Suppressor macrophage treated with lipopolysaccharide for 1 hour (primary cell): ENCODE results near the gene SLC9A9.

ENCODE experiments used
- DNase-seq, 3 donors: peaks; one replicate each; pipeline ENCODE4 v3.0.0-alpha.2; 2020 to 2022

SLC9A9 gene

DNA sequence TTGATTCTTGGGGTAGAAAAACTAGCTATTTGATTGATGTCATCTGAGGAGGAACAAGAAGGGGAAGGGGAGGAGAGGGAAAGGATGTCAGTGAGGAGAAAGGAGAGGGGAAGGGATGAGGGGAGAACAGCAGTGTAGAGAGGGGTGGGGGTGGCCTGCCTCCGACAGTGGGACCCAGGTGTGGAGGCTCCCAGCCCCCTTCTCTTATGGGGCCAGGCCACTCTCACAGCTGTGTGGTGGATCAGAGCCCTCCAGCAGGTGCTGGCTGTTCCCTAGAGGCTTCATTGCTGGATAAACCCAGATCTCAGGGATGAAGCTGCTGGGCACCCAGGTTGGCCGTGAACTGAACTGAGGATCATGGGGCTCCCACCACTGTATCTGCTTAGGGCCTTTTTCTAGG, 464.2 kb downstream of the SLC9A9 start:
- DNase-seq, result no peak

DNA sequence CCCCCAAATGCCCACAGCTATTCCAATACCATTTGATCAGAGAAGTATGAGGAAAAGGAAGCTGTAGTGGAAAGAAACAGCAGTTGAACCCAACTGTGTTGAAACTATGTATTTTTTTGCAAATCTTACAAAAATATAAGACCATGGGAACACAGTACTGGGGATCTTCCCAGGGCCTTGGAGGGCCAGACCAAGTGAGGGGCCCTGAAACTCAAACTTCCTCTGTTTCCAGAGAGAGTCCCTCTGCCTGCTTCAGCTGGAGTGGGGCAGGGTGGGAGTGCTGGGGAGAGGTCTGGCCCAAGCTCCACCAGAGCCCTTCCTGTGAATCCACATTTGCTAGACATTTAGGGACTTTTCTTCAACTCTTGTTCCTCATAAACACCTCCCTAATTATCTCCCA, 464.8 kb downstream of the SLC9A9 start:
- DNase-seq, result peak; percentile 51 to 73 (median 60)

DNA sequence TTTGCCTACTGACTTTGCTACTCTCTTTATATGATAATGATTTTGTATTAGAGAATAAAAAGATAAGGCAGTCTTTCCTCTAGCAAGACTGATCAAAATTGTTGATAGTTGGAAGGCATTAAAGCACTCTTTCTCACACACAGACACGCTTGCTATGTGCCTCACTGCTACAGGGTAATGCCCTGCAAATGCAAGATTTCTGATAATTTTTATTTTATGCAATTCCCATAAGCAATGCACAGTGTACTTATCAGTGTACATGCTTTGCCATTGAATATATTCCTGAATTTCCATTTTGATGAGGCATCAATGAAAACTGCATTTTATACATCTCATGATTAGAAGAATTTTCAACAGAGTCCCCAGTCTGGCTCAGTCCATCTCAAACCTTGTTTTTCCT, 465.5 kb downstream of the SLC9A9 start:
- DNase-seq, result no peak

DNA sequence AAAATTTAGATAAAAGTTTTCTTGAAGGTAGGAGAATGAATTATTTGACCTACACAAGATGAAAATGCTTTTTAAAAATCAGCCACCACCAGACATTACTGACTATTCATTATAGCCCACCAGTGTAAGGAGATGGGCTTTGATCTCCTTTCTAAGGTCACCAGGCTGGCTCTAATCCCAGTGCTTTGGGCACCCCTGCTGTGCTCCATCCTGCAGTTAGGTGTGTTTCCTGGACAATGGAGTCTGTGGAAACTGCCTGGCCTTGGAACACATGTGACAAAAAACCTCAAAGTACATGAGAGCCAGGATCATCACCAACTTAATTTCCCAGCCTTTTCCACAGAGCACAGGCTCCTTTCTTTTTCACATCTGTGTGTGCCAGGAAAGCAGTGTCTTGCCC, 467.8 kb downstream of the SLC9A9 start:
- DNase-seq, result no peak

DNA sequence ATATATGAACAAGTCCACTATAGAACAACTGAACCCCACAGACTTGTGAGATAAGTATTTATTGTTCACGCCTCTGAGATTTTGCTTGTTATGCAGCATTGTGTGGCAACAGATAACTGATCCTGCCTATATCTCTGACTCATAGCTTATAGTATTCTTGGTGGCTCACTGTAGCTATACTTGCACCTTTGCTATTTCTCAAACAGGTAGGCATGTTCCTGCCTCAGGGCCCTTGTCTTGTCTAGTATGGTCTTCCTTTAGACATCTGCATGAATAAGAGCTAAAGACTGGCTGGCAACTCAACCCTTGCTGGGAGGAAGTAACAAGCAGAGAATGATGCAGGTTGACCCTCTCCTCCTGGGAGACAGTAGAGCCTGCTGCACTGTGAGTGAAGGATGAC, 472.6 kb downstream of the SLC9A9 start:
- DNase-seq, result no peak

DNA sequence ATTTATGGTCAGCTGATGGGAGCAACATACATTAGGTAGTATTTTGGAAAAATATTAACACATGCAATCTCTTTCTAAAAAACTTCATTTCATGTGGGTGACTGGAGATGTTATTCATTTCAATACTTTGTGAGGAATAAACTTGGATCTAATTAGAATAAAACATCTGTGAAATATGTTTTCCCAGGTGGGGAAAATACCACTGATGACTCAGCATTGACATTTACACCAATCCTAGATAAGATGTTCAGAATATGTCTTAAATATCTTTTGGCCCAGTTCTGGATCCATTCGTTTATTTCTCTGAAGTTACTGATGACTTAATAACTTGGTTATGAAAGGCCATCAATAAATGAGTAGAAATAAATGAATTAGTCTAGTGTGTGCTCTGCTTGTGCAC, 481.1 kb downstream of the SLC9A9 start:
- DNase-seq, result no peak

DNA sequence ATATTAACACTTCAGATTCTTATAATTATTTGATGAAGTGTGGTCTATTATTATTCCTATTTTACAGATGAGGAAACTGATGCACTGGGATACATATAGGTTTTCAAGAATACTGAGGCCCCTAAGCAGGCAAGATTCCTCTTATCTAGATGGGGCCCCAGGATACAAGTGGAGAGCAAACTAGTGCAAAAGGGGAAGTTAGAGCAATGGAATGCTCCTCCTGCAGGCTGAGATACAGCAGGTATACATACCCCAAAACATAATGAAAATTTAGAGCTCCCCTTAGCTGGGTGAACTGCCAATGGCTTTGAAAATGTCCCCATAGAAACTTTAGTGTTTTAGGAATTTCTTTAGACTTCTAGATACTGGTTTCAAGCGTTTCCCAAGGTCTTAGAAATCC, 481.6 kb downstream of the SLC9A9 start:
- DNase-seq, result no peak

DNA sequence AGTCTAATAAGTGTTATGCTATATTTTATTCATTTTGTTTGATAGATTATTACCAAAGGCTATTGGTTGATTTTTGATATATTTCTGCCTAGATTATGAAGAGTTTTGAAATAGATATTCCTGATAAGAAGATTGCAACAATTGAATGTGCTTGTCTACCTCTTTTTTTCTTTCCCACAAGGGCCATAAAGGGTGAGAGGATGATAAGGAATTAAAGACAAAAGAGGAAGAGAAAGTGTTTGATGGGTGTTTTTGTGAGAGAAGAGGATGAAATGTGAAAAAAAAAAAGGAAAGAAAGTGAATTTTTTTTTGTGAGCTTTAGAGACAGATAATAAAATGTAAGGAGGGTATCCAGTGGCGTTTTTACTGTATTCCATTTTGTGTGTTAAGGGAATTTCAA, 484.3 kb downstream of the SLC9A9 start:
- DNase-seq, result no peak

DNA sequence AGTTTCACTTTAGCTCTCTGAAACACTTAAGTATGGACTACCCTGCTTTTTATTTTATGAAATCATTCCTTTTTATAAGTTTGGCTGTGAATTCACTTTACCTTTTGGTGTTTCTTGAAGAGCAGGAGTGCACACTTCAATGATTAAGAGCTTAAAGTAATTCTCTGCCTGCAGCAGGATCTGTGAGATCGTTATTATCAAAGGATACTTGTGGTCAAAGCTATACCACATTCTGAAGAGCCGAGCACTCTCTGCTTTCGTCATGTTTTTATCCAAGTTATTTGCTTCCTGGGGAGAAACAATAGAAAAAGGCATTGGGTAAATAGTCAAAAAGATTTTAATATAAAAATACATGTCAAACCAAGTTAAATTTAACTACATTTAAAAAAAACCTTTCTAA, 485.0 kb downstream of the SLC9A9 start:
- DNase-seq, result no peak

DNA sequence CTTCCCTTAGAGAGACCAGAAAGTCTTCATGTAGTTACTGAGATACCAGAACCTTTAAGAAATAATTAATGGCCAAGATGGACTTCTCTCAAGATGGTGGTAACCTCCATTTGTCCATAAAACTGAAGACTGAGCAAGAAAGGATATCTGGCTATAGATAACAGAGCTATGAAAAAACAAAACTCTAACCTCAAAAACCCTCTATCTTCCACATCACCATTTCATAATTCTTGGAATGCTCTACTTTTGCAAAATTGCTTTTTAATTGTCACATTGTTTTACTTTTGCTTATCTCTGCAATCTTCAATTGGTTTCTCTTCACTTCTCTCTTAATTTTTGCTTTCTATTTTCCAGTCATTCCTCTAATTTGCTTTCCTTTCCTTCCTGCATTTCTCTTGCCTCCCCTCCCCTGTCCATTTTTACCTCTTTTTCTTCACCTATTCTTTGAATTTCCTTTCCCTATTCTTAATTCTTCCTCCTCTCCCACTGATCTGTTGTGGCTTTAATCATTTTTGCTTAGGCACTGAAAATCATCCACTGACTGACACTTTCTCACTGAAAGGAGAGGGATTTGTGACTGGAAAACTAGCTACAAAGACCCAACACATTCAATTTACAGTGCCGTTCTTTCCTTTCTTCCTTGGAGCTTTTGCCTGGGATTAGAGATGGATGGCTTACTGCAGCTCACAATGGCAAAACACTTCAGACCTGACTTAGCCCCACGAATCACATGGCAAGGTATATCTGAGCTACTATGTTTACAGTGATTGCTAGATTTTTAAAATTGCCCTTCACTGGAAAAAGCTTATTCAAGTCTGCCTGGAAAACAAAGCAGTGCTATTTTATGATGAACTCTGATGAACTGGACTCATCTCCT, 485.9 kb downstream of the SLC9A9 start:
- DNase-seq, result no peak

DNA sequence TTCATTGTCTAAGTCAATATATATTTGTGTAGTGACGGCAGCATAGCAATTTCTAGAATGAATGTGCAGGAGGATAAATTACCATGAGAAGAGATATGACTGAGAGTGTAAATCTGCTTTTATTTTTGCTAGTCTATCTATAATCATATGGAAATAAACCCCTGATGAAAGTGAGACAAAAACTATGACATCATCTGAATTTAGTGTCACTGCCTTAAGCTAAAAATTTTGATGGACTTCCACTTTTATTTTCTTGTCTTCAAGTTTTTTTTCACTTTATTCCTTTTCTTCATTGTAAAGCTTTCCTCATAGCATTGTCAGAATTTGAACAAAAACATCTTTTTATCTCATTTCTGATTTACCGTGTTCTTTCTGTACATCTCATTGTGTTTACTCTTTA, 486.7 kb downstream of the SLC9A9 start:
- DNase-seq, result no peak

DNA sequence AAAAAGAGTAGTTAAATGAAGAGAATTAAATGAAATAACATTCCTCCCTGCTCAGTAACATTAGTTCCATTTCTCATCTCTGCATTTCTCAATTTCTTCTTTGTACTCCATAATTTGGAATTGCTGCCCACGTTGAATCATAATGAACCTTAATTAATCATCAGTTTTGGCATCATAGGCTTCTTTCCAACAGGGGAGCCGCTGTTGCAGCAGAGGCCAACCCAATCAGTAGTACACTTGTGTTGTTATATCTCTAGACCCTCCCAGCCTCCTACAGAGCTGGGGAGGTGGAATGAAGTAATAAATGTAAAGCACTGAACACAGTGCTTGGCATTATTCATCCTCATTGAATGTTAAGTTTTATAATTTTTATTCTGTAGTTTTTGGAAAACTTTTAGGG, 488.0 kb downstream of the SLC9A9 start:
- no peak for DNase-seq

DNA sequence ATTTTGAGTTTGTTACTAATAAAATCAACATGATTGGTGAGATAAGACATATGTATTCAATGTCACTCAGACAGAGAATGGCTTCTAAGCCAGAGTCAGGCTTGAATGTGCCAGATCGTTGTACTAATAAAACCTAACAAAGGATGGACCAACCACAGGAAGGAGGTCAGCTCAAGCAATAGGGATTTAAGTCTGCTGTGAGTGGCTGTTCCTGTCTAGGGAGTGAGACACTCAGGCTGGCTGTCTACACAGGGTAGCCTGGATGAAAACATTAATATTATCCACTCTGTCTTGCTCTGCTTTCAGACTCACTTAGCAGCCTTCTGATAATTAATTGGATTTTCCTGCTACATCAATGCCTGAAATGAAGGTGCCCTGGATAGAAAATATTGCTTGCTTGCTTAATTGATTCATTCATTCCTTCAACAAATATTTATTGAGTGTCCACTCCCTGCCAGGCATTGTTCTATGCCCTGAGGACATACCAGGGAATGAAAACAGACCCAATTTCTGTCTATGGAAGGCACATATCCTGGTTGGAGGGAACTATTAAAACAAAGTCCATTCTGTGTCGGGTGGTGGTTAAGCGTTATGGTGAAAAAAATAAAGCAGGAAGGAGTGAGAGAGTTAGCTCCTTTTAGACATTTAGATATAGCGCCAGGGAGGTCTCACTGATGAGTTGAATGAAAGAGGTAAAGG, 489.3 kb downstream of the SLC9A9 start:
- no peak for DNase-seq

DNA sequence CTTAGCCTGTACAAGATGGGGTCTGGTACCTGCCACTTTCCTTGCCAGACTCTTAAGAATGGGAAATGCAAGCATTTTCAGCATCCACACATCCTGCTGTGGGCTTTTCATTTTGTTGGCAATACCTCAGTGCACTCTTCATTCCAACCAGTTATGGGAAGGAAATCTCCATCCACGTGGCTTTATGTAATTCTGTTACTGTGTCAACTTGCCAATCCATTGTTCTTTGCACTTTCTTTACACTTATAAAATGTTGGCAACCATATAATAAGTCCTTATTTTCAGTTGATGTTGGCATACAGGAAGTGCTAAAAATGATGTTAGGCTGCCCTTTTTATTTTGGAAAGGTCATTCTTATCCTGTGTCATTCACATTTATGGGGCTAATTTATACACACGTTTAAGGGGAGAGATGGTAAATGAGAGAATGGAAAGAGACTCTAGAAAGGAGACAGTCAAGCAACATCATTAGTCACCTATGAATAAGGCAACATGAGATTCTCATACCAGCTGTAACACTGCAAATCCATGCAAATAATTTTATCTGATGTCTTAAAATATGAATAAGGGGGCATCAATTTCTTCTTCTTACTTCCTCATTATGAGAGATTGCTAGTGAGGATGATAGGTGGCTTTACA, 490.0 kb downstream of the SLC9A9 start:
- peak in 1 of 3 donors; percentile 28 for DNase-seq

DNA sequence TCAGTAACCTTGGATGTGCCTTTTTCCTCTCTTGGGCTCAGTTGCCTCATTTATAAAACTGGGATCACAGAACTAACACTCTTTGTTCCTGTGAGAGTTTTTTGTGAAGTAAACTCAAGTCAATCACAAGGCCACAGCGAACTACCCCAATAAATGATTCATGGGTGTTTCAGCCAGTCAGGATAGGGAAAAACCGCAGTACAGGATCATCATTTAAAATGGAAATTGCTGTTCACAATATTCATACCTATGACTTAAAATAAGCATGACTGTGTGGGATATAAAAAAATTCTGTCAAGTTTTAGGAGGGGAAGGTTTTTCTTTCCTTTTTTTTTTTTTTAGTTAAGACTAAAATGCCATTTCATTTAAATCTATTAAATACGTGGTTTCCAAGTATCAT, 490.6 kb downstream of the SLC9A9 start:
- DNase-seq, result peak; percentile 31 to 59 (median 36)

DNA sequence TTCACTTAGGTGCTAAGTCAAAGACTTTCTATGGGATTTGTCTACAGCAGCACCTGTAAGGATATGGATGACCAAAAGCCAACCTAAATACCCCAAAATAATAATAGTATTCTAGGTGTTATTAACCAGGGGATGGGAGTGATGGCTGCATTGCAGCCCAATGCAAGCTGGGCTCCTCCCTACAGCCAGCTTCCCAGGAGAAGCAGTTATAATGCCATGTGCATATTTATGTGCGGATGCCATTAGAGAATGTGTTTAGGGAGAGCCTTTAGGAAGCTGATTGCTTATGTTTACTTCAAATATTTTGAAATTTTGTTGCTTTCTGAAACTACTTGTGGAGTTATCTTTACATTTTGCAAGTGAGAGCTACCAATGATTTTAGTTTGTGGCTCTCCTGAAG, 491.4 kb downstream of the SLC9A9 start:
- no peak for DNase-seq

DNA sequence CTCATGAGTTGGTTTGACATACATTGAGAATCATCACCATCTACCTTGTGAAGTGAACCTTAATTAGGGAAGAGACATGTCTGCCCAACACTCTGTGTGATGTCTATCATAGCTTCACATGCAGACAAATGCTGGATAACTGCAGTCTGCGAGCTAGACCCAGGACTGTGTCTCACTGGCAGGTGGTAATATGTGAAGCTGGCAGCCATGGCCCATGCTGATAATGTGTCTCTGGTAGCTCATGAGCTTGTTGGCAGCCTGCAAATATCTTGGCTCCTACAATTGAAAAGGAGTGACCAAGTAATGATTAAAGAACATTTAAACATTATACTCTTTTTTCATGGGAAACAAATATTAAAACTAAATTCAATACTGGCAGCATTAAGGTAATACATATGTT, 493.9 kb downstream of the SLC9A9 start:
- no peak for DNase-seq

DNA sequence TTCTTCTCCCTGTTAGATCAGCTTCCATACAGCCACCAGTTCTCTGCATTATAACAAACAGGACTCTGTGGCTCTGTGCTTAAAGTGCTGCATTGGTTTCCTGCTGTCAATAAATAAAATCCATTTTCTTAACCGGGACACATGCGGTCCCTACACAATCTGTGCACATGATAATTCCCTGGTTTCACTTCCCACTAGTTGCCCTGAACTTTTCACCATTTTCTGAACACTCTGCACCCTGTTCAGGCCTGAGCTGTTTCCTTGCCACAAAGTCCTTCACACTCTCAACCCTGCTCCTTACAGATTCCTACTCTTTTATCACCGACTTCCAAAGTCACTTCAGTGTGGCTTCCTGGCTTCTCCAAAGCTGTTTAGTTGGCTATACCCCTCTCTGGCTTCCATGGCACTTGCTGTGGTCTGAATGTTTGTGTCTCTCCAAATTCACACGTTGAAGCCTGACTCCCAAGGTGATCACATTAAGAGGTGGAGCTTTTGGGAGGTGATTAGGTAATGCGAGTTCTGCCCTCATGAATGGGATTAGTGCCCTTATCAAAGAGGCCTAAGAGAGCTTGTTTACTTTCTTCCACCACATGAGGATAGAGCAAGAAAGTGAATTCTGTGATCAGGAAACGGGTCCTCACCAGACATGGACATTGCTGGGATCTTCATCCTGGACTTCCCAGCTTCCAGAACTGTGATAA, 495.3 kb downstream of the SLC9A9 start:
- DNase-seq, result peak; percentile 39 to 56 (median 46)

DNA sequence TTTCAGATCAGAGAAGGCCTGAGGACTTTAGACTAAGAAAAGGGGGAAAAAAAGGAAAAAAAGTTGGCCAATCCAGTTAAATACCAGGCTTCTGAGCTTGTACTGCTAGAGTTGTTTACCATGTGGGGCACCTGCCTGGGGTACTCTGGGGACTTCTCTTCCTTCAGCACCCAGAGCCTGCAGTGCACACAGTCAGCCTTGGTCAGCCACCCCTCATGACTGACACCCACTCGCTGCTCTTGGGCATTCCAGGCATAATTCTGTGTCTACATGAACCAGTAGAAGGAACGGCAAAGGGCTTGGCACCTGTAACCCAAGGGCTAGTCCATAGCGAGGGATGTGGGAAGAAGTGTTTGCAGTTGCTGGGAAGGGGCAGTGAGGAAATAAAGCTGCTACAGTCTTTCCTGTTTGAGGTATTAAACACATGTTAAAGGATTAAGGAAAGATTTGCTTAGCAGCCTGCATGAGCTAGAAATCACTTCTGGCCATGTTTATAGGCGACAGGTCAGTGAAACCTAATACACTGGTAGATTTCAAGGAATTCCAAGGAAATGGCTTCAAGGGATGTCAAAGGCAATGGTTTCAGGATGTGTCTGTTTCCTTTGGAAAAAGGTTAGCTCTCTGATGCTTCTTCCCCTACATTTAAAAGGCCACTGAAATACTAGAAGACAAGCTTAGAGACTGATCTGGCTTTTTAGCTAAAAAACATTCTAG, 496.2 kb downstream of the SLC9A9 start:
- peak; percentile 32 to 58 (median 36) for DNase-seq

DNA sequence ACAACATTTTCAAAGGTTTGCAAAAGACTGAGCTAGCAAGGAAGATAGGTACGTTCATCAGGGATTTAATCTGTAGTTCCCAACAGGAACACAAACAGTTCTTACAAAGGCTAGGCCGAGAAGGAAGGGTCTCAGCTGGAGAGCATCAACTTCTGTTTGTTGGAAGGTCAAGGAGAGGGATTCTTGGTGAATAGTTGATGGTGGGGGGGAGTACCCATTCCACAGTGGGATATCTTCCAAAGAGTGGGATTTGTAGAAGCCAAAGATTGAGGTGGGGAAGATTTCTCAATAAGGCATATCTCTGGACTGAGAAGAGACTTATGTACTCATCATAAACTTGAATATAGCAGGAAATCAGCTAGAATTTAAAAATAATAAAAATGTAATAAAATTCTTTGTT, 496.9 kb downstream of the SLC9A9 start:
- no peak for DNase-seq

DNA sequence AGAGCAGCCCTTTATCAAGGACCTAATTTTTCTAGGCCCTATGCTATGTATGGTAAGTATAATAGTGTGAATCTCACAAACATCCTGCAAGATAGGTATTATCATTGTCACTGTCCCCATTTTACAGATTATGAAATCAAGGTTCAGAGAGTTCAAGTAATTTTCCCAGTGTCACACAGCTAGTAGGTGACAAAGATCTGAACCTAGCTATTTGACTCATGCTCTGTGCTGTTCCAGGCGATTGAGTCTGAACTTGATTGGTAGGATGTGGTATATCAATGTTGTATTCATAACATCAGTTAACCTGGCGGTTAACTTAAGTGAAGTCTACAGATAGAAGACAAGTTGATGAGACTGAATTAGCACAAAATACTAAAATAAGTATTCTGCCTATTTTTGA, 498.8 kb downstream of the SLC9A9 start:
- no peak for DNase-seq

DNA sequence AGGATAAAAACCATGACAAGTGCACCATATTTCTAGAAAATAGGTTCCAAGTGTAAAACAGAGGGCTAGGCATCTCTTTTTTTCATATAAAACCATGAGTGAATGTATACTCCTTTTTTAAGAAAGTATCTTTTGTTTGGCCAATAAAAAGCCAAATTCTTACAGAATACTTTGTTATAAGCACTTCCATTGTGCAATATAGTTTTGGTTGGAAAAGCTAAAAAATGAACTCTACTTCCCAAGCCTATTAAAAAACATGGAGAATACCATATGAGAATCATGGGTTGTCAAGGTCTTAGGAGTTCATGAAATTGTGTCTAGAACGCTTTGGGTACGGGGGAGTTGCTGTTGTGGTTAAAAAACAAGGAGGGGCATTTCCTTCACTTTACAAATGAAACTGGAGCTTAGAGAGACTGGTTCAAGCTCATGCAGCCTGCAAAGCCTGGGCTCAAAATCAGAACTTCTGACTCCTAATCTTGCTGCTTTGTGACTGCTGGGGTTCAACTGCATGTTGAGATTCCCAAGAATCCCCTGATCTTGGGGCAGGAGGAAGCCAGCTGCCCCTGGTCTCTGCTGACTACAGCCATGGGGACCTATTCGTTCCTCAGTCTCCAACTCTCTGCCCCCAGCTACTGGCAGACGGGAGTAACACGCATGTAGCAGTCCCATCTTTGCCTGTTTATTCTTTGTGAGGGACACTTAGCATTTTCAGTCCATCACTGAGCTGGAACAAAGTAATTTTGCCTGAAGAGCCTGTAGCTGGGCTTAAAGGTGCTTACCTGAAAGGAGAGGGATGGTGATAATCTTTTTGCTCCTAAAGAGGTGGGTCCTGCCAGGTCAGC, 499.6 kb downstream of the SLC9A9 start:
- DNase-seq, result no peak
